Progenitor cell of endocrine pancreas (in vitro differentiated cells): ENCODE measurements around the gene PCA3. TPM values are rescaled to one million over a fixed set of nuclear protein-coding genes. Genes with fewer than 3 reads are reported as not detected.

Experiments used
- DNase-seq: peaks from one replicate; pipeline ENCODE4 v3.0.0; 2021; ENCODE audit warnings: low spot score; ENCODE audit not compliant: unreplicated experiment
- H3K27ac Mint-ChIP-seq: 2 replicates; pipeline ENCODE4 v1.8.0; 2021; ENCODE audit warnings: mild to moderate bottlenecking, moderate library complexity, mixed read lengths
- H3K27me3 Mint-ChIP-seq: 2 replicates; pipeline ENCODE4 v1.8.0; 2021; ENCODE audit warnings: mixed read lengths
- H3K36me3 Mint-ChIP-seq: 2 replicates; pipeline ENCODE4 v1.8.0; 2022; ENCODE audit warnings: mixed read lengths; ENCODE audit not compliant: insufficient read depth
- H3K4me1 Mint-ChIP-seq: 2 replicates; pipeline ENCODE4 v1.8.0; 2021; ENCODE audit warnings: low read depth, mixed read lengths
- H3K4me3 Mint-ChIP-seq: 2 replicates; pipeline ENCODE4 v1.8.0; 2021; ENCODE audit warnings: low read depth, mild to moderate bottlenecking, moderate library complexity, mixed read lengths
- H3K9me3 Mint-ChIP-seq: 2 replicates; pipeline ENCODE4 v1.8.0; 2021; ENCODE audit warnings: low read depth, mixed read lengths
- total RNA-seq: library from RNA; stranded (reverse); gene quantifications from 2 replicates; pipeline ENCODE4 v1.2.1, GENCODE V29; 2021
- TF ChIP-seq, protein P1 (sequence below): fragments of 200-600 bp; sonication (generic); IDR thresholded peaks from one replicate; pipeline ENCODE4 v1.5.0; 2021; ENCODE audit warnings: antibody characterized with exemption, mild to moderate bottlenecking; ENCODE audit not compliant: unreplicated experiment

The PCA3 gene
- total RNA-seq, 1 donor from 2014 or later, result 0.22 TPM

- Mint-ChIP-seq H3K27me3 (peaks cover 40% of the 10 kb centered on the region), H3K27ac (no peak overlapping the region), H3K36me3 (no peaks in the 10 kb centered on the region), H3K9me3 (no peaks in the 10 kb centered on the region), H3K4me3 (no peak overlapping the region), H3K4me1 (peaks cover 18% of the 10 kb centered on the region)
- TF ChIP-seq, protein P1, sequence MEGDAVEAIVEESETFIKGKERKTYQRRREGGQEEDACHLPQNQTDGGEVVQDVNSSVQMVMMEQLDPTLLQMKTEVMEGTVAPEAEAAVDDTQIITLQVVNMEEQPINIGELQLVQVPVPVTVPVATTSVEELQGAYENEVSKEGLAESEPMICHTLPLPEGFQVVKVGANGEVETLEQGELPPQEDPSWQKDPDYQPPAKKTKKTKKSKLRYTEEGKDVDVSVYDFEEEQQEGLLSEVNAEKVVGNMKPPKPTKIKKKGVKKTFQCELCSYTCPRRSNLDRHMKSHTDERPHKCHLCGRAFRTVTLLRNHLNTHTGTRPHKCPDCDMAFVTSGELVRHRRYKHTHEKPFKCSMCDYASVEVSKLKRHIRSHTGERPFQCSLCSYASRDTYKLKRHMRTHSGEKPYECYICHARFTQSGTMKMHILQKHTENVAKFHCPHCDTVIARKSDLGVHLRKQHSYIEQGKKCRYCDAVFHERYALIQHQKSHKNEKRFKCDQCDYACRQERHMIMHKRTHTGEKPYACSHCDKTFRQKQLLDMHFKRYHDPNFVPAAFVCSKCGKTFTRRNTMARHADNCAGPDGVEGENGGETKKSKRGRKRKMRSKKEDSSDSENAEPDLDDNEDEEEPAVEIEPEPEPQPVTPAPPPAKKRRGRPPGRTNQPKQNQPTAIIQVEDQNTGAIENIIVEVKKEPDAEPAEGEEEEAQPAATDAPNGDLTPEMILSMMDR, result no peak
- no peak for DNase-seq
These were observed 33.4 kb upstream of the PCA3 start for GRCh38 chr9:76730801-76731200.

DNA sequence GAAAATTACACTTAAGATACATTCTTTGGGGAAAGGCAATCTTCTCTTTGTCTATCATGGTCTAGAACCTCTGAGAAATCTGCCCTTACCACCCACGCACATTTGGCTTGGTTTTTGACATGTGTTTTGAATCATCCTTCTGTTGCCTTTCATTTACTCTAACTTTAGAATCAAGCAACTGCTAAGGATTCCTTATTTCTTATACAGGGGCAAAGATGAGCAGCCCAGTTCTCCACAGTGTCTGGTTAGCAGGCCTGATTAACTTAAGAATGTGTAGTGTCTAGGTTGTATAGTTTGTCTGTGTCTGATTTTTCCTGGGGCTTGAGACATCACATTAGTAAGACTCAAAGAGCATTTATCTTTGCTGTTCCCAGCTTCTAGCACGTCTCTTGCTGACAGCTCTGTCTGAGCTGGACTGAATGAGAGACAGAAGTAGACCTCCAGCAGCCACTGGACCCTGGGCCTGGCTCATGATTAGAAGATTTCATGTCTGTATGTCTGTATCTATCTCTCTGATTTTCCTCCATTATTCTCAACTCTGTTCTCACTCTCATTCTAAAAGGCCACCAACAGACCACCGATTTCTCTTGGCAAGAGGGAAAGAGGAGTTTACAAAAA is 31.8 kb upstream of the PCA3 start:
- H3K4me3 Mint-ChIP-seq, result no peak overlapping the region
- no peak for DNase-seq

GRCh38 chr9:76733096-76733495 is 31.1 kb upstream of the PCA3 start:
- Mint-ChIP-seq H3K4me3 (no peak overlapping the region), H3K4me1 (peaks cover 16% of the 10 kb centered on the region), H3K36me3 (no peaks in the 10 kb centered on the region), H3K9me3 (no peaks in the 10 kb centered on the region), H3K27ac (no peak overlapping the region), H3K27me3 (peaks cover 41% of the 10 kb centered on the region)
- TF ChIP-seq, protein P1, result no peak
- no peak for DNase-seq

More for the DNA sequence above, 31.8 kb upstream of the PCA3 start:
- Mint-ChIP-seq H3K36me3 (no peaks in the 10 kb centered on the region), H3K27ac (no peak overlapping the region), H3K9me3 (no peaks in the 10 kb centered on the region), H3K4me1 (peaks cover 16% of the 10 kb centered on the region), H3K27me3 (peaks cover 41% of the 10 kb centered on the region)
- TF ChIP-seq, protein P1, result no peak

DNA sequence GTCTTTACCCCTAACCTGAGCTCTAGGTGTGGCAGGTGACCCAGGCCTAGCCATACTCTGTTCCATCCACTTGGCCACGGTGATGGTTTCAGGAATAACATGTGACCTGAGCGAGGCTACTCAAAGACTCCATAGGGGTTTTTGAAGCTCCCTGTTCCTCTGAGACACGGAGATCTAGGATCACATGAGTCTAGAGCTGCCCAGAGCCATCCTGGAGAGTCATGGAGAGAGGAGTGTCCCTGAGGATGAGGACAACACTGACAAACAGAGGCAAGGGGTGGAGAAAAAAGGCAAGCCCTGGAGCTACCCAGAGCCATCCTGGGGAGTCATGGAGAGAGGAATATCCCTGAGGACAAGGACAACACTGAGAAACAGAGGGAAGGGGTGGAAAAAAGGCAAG is 29.5 kb upstream of the PCA3 start:
- H3K27ac Mint-ChIP-seq, result no peak overlapping the region
- H3K4me3 Mint-ChIP-seq, result no peak overlapping the region
- H3K36me3 Mint-ChIP-seq, result no peaks in the 10 kb centered on the region
- peaks cover 37% of the 10 kb centered on the region for H3K27me3 Mint-ChIP-seq
- DNase-seq, result no peak
- TF ChIP-seq, protein P1, result no peak
- H3K9me3 Mint-ChIP-seq, result no peaks in the 10 kb centered on the region
- H3K4me1 Mint-ChIP-seq, result peaks cover 15% of the 10 kb centered on the region

DNA sequence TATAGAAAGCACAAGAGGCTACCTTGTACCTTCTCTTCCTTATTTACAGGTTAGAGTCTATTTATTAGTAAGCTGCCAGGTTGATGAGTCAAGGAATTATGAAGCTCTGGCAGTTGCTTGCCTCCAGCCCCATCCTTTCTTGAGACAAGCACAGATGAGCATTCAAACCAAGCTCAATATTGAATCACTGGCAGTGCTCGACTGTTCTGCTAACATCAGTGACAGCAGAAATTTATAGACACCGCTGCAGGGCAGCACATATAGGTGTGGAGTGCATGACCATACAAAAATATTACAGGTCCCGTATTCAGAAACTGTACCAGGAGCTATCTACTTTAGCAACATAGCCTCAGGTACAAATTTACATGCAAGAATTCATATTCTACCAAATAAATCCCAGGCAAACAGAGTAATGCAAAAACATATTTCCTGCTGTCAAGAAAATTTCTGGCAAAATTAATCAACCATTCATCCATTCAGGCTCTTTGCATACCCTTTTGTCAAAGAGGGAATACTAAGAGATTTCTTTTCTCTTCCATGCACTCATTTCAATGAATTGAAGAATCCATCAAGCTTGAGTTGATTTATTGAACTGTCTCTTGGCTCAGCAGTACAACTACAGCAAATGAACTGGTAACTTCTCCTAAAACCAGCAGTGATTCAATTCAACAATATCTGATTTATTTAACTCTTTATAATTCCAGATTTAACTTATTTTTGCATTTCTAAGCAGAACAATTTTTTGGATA is 26.9 kb upstream of the PCA3 start:
- H3K27ac Mint-ChIP-seq, result no peak overlapping the region
- TF ChIP-seq, protein P1, result no peak
- H3K27me3 Mint-ChIP-seq, result peaks cover 36% of the 10 kb centered on the region

More for the DNA sequence above, 26.9 kb upstream of the PCA3 start:
- H3K36me3 Mint-ChIP-seq, result no peaks in the 10 kb centered on the region
- peaks cover 10% of the 10 kb centered on the region for H3K4me1 Mint-ChIP-seq
- DNase-seq, result no peak
- no peaks in the 10 kb centered on the region for H3K9me3 Mint-ChIP-seq
- no peak overlapping the region for H3K4me3 Mint-ChIP-seq
